GM18868 (cell line): Measurements from ENCODE around the gene PNLDC1.
"Not testable (repeated sequence)": the region's sequence is repeated elsewhere in the genome, so short reads cannot be mapped to it uniquely, and the experiment has no call there.

Source experiments
- ATAC-seq: cut with Tn5 transposase; IDR thresholded peaks from one replicate; pipeline ENCODE4 v1.9.1; 2021; ENCODE audit warnings: mild to moderate bottlenecking, moderate library complexity; ENCODE audit not compliant: unreplicated experiment

PNLDC1 gene

DNA sequence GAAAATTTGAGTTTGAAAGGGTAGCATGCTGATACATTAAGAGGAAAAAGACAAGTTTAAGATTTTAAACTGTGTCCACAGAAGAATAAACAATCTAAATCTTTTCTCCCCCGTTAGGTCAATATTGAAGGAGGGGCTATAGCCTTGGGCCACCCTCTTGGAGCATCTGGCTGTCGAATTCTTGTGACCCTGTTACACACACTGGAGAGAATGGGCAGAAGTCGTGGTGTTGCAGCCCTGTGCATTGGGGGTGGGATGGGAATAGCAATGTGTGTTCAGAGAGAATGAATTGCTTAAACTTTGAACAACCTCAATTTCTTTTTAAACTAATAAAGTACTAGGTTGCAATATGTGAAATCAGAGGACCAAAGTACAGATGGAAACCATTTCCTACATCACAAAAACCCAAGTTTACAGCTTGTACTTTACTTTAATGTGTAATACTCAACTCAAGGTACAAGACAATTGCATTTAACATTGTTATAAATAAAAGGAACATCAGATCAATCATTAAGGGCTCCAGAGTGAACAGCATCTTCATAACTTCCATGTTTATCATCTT lies 21.5 kb upstream of the PNLDC1 start:
- ATAC-seq: no peak

DNA sequence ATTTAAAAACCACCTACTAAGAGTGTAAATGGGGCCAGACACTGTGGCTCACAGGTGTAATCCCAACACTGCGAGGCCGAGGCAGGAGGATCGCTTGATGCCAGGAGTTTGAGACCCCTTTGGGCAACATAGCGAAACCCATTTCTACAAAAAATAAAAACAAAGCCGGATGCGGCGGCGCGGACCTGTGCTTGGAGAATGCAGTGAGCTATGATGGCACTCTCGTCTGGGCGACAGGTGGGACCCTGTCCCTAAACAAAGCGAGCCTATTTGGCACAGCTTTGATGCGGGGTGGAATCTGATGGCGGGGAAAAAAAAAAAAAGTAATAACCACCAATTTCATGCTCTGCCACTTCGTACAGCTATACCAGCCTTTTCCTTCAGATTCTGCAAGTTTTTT lies 11.8 kb upstream of the PNLDC1 start:
- no peak for ATAC-seq

DNA sequence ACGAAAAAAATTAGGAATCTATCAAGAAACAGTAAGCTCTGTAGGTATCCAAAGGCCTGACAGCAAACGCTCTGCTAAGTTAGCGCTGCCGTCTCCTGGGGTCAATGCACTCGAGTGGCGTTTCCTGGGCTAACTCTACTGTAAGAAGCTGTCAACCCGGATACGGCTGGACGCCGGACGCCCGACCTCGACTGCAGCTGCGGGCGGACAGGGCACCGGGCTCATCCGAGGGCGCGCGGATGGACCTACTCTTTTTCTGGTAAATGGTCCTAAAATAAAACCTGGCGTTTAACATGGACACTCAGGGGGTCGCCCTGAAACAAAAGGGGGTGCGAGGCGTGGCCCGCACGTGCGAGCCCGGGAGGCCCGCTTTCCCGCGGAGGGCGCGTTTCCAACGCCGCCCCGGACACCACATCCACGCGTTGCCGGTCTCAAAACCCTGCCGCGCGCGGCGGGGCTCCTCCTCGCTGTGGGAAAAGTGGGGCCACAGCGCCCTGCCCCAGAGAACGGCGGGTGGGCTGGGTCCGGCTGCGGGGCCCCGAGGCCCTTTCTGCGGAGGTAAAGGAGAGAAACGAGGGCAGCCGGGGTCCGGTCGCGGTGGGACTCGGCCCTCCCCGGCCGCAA lies 11.2 kb upstream of the PNLDC1 start:
- ATAC-seq: no peak

- ATAC-seq: peak; percentile 74
These were observed 10.5 kb upstream of the PNLDC1 start, which contains the start of gene TCP1 for GRCh38 chr6:159789377-159790148. Gene TCP1 (minus strand): TSS chr6:159789602. CDS start chr6:159789468, 134 bp downstream.

DNA sequence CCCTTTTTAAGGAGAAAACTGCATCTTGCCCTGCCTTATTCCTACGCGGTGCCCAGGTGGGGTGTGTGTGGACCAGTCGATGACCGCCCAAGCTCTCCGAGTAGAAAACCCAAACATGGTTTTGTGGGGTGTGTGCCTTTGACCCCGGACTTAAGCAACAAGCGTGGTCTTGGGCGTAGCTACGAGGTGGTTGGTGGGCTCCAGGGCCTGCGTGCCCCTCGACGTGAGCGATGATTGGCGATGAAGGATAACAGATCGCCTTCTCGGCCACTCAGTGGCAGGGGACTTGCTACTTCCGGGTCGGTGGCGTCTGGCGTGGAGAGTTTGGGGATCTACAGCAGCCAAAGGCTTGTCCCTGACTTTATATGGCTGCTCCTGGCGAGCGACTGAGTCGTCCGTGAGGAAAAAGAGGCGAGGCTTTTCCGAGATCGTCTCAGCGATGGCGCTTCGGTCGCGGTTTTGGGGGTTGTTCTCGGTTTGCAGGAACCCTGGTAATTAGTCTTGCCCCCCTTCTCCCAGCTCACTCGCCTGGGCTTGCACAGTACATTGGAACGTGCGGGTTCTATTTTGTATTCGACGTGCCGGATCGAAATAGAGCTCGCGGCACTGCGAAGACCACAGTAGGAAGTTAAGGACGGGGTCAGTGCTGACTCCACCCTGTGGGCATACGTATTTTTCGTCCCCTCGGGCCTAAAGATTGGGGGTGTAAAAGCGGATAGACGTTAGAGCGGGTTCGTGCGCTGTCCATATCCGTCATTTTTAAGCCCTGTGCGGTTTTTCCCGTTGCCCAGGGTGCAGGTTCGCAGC lies 9.7 kb upstream of the PNLDC1 start, which contains the start of gene MRPL18:
MRPL18 (plus strand) TSS at position 319 of the 807 bp plus-strand sequence; CDS start at position 440, 121 bp downstream.
- peak; percentile 85 for ATAC-seq

DNA sequence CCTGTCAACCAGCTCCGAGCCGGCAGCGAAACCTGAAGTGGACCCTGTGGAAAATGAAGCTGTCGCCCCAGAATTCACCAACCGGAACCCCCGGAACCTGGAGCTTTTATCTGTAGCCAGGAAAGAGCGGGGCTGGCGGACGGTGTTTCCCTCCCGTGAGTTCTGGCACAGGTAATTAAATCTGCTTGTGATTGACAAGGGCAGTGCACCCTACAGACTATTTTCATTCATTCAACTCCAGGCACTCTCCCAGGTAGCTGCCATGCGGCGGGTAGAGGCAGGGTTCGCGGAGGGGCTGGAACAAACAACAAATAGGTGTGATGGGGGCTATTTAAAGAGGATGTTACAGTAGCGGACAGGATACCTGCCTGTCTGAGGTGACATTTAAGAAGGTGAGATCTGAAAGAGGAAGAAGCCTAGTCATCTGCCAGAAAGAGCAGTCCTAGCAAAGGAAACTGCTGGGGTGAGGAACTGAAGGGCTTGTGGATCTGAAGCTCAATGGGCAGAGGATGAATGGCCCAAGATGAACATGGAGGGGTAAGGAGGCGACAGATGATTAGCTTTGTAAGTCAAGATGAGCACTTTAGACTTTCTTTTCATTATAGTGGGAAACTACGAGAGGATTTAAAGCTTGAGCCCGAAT lies 9.0 kb upstream of the PNLDC1 start:
- ATAC-seq: no peak

- not testable (repeated sequence) for ATAC-seq
These were observed 5.1 kb upstream of the PNLDC1 start for GRCh38 chr6:159794976-159795375.

- ATAC-seq: no peak
These were observed 2.5 kb upstream of the PNLDC1 start for GRCh38 chr6:159797554-159797953.

- ATAC-seq: no peak
These were observed 1.9 kb downstream of the PNLDC1 start for GRCh38 chr6:159801935-159802334.

DNA sequence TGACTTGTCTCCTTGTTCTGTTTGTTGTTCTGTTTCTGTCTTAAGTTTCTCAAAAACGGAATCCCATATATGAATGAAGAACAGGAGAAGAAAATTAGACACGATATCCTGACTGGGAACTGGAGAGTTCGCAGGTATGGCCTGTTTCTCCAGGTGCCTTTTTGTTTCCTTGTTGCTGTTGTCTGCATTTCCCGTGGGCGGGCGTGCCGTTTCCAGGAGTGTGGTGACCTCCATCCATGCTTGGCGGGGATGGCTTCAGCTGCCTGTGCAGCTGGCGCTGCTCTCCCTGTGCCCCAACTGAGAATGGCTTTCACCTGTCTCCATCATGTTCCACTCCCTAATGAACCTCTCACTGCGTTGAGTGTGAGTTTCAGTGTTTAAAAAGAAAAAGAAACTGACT lies 4.4 kb downstream of the PNLDC1 start:
- ATAC-seq: no peak

- no peak for ATAC-seq
These were observed 5.5 kb downstream of the PNLDC1 start for GRCh38 chr6:159805440-159806020.

DNA sequence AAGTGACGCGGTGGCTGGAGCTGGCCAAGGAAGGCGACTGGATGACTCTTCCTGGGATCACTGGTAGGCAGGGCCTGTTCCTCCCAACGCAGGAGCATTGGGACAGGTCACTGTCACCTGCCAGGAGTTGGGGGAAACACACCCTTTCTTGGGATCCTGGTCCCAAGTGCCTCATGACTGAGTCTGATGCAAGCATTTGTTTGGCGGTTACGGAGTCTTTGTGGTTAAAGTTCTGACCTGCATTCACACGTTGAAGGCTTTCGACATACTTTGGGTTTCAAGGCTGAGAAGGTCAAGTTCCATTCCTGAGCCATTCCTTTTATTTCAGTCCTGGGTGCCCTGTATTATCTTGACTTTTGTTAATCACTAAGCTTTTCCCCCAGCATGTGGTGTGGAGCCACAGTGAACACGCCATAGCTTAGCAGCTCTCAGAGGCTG lies 6.0 kb downstream of the PNLDC1 start:
- no peak for ATAC-seq

DNA sequence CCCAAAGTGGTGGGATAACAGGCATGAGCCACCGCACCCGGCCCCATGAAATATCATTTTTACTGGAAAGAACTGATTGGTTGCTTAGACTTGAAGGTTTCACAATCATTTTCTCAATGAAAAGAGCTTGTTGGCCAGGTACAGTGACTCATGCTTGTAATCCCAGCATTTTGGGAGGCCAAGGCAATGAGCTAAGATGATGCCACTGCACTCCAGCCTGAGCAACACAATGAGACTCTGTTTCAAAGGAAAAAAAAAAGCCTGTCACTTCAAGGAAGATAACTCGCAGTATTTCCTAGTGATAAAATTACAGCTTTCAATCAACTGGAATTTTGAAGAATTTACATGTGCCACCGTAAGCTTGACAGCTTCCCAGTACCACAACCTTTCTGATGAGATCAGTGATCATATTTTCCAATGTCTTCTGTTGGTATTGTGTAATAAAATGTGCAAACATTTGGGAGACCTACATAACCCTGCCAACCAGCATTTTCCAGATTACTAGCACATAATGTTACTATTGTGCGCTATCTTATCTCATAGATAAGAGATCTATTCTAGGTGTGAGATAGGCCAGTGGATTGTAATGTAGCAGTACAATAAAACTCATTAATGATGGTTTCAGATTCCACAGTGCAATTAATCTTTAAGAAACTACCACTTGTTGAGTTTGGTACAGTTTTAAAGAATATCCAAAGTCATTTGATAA lies 7.2 kb downstream of the PNLDC1 start:
- ATAC-seq: no peak

GRCh38 chr6:159808647-159809046 lies 8.6 kb downstream of the PNLDC1 start:
- ATAC-seq: no peak

DNA sequence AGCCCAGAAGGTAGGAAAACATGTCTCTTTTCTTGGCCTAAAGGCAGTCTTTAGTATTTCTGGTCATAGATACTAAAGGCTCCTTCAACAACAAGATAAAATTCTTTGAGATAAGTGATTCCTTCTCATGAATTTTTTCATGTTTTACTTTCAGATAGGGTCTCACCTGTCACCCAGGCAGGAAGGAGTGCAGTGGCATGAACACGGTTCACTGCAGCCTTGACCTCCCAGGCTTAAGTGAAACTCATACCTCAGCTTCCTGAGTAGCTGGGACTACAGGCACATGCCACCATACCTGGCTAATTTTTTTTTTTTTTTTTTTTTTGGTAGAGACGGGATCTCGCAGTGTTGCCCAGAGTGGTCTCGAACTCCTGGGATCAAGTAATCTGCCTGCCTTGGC lies 9.1 kb downstream of the PNLDC1 start:
- ATAC-seq: peak; percentile 51

- ATAC-seq: no peak
These were observed 13.7 kb downstream of the PNLDC1 start for GRCh38 chr6:159813781-159814180.

DNA sequence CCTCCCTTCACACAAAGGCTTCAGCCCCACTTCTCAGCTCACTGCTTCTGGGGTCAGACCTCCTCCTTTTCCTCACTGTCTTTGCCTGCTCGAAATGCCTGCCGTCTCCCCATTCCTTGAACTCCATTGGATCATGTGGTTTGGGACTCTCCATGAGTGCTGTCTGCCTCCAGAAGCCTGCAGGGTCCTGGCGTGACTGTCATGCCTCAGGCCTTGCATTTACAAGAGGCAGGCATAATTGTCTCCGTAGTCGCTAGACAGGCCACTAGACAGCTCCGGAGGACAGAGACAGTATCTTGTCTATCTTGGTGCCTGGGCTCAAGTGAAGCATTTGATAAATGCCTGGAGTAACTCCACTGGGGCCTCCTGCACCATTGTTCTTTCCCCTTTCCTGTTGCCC lies 15.3 kb downstream of the PNLDC1 start:
- no peak for ATAC-seq

GRCh38 chr6:159816775-159817174 lies 16.7 kb downstream of the PNLDC1 start:
- ATAC-seq: not testable (repeated sequence)

DNA sequence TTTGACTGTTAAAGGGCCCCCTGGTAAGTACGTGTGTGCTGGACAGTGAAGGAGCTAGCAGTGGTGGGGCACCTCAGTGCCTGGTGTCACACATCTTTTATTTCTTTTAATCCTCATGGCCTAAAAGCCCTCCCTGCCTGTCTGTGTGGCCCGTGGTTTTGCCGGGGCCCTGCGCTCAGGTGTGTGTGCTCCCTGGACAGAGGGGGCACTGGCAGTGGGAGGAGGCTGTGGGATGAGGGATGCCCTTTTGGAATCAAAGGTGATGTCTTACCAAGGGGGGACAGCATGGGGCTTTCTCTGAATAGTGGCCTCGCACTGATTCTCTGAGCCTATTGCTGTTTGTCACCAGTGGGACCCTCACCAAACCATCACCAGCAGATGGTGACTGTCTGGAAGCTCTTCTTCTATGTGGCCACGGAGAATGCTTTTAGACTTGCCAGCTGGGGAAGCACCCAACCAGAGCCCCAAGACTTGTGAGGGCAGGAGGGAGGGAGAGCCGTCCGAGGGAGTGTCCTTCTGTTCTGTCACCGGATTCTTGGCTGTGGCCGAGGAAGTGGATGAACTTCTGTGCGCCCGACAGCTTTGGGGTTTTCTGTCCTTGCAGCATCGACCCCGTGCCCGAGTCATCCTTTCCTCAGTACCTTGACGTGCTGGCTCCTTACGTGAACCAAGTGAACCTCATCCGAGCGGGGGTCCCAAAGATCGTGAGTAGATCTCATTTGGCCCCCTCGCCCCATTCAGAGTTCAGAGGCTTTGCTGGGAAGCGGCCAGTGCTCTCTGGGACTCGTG lies 18.1 kb downstream of the PNLDC1 start:
- ATAC-seq: no peak
